AG08396 (cell line): ENCODE results near the gene UXS1.
"Not testable (repeated sequence)": the region's sequence is repeated elsewhere in the genome, so short reads cannot be mapped to it uniquely, and the experiment has no call there.

Source experiments
- DNase-seq: peaks from one replicate; pipeline ENCODE4 v3.0.0; 2012; ENCODE audit warnings: low spot score, mixed read lengths

Gene UXS1

GRCh38 chr2:106193977-106194778 lies at the start of gene UXS1:
TSS of gene UXS1 (minus strand) at chr2:106194301. CDS start at chr2:106194241, 60 bp downstream.
- peak; percentile 99 for DNase-seq

- DNase-seq, result not testable (repeated sequence)
These were observed 45.4 kb upstream of the UXS1 start for GRCh38 chr2:106239491-106239890.

- not testable (repeated sequence) for DNase-seq
These were observed 41.3 kb upstream of the UXS1 start for GRCh38 chr2:106235392-106235791.

GRCh38 chr2:106233350-106233706 lies 39.2 kb upstream of the UXS1 start:
- no peak for DNase-seq

GRCh38 chr2:106232638-106233349 lies 38.7 kb upstream of the UXS1 start:
- no peak for DNase-seq

GRCh38 chr2:106223347-106223746 lies 29.2 kb upstream of the UXS1 start:
- no peak for DNase-seq

- DNase-seq, result not testable (repeated sequence)
These were observed 28.0 kb upstream of the UXS1 start for GRCh38 chr2:106222057-106222456.

- DNase-seq, result no peak
These were observed 25.7 kb upstream of the UXS1 start for GRCh38 chr2:106219813-106220212.

GRCh38 chr2:106219157-106219556 lies 25.1 kb upstream of the UXS1 start:
- not testable (repeated sequence) for DNase-seq

- no peak for DNase-seq
These were observed 14.8 kb upstream of the UXS1 start for GRCh38 chr2:106208874-106209273.

- no peak for DNase-seq
These were observed 14.3 kb upstream of the UXS1 start for GRCh38 chr2:106208399-106208798.

- DNase-seq, result no peak
These were observed 13.1 kb upstream of the UXS1 start for GRCh38 chr2:106207246-106207645.

- DNase-seq, result no peak
These were observed 11.4 kb upstream of the UXS1 start for GRCh38 chr2:106205488-106205887.

GRCh38 chr2:106204551-106204950 lies 10.4 kb upstream of the UXS1 start:
- not testable (repeated sequence) for DNase-seq

GRCh38 chr2:106201661-106202060 lies 7.6 kb upstream of the UXS1 start:
- no peak for DNase-seq

- peak; percentile 74 for DNase-seq
These were observed 3.8 kb upstream of the UXS1 start for GRCh38 chr2:106197878-106198277.

GRCh38 chr2:106195981-106196380 lies 1.9 kb upstream of the UXS1 start:
- DNase-seq, result no peak

GRCh38 chr2:106195456-106195855 lies 1.4 kb upstream of the UXS1 start:
- no peak for DNase-seq

GRCh38 chr2:106193690-106193976 lies 468 bp downstream of the UXS1 start:
- no peak for DNase-seq

- DNase-seq, result peak; percentile 59
These were observed 1.1 kb downstream of the UXS1 start for GRCh38 chr2:106192752-106193689.

- no peak for DNase-seq
These were observed 2.5 kb downstream of the UXS1 start for GRCh38 chr2:106191511-106192016.

- peak; percentile 47 for DNase-seq
These were observed 4.2 kb downstream of the UXS1 start for GRCh38 chr2:106189764-106190468.
